HPDE6-E6E7 (cell line): ENCODE data around the gene NEDD1.
A peak's percentile ranks its signal among the peaks of the same experiment; 100 is the strongest.

Experiments used
- DNase-seq: peaks from one replicate; pipeline ENCODE4 v3.0.0; 2011; ENCODE audit warnings: missing footprints; ENCODE audit errors: extremely low spot score

Gene NEDD1

GRCh38 chr12:96906849-96907670, at the start of gene NEDD1:
Gene NEDD1 (plus strand): TSS chr12:96907257. CDS start chr12:96909760, 2,503 bp downstream.
- DNase-seq, result peak; percentile 52

DNA sequence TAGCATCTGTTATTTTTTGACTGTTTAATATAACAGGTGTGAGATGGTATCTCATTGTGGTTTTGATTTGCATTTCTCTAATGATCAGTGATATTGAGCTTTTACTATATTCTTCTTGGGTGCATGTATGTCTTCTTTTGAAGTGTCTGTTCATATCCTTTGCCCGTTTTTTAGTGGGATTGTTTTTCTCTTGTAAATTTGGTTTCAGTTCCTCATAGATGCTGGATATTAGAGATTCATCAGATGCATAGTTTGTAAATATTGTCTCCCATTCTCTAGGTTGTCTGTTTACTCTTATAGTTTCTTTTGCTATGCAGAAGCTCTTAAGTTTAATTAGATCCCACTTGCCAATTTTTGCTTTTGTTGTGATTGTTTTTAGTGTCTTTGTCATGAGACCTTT, 48.9 kb upstream of the NEDD1 start:
- no peak for DNase-seq

- DNase-seq, result no peak
Observed at GRCh38 chr12:96861656-96862055, 45.4 kb upstream of the NEDD1 start.

GRCh38 chr12:96862326-96862725, 44.7 kb upstream of the NEDD1 start:
- DNase-seq, result no peak

DNA sequence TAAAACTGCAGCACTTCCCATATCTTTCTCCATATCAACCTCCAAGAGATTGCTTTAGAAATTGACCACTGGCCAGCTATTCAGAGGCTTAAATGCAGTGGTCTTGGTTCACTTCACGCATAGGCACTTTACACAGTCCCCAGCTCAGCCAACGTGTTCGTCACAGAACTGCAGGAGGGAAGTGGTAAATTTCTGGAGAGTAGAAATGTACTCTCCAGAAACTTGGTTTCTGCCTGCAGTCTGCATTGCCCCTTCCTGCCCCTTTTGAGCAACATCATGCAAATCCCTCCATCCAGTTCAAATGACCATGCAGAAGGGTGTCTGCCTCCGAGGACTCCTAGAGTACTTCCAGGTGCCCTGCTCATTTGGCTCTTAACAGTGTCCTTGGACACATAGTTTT, 42.7 kb upstream of the NEDD1 start:
- DNase-seq, result no peak

DNA sequence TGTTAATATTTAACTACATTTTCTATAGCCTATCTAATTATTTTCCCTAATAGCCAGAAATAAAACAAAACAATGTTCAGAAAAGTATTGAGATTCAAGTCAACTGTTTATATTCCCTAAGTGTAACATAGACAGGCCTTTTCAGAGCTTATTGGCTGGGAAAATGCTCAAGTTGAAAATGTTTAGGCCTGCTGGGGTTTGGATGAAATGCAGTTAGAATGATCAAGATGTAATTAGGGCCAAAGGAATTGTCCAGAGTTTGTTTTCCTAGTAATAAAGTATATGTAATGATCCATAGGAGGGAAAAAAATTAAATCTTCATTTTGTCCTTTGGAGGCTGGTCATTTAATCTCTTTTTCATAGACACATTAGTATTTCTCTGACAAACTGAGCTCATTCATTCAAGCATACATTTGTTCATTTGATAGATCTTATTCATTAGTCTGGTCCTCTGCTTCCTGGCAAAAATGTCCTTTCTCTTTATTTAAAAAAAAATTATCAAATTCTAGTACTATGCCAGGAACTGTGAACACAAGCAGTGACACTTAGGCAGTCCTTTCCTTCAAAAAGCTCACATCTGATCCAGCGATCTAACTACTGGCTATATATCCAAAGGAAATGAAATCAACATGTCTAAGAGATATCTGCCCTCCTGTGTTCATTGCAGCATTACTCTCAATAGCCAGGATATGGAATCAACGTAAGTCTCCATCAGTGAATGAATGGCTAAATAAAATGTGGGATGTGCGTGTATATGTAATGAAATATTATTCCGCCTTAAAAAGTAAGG, 40.1 kb upstream of the NEDD1 start:
- DNase-seq, result no peak

DNA sequence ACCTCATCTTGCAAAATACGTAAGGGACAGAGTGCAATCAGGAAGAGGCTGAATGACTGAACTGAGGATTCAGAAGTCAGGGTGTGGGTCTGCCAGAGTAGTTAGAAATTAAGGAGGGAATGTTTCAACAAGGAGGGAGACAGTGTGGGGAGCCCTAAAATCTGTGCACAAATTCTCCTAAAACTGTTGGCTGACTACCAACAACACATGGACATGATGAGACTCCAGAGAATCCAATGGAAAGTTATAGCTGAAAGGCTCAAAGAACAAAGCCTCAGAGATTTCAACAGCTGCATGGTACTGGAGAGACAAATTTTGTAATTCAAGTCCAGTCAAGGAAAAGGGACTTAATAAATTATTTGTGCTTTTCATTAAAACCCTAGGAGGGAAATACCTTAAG, 36.1 kb upstream of the NEDD1 start:
- DNase-seq, result no peak

DNA sequence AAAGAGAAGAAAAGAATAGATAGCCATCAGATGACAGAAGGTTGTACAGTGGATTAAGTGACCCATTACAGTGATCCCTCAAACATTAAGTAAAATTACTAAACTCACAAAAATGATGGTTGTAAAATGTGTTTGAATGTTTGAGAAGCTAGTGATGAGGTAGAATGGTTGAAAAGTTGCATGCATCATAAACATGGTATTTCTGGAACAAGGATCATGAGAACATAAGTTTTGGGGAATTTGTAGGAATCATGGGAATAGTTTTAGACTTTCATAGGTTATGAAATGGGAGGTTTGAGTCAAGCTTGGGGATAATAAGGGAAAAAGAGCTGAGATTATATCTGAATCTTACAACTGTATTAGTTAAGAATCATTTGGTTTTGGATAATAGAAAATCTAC, 34.1 kb upstream of the NEDD1 start:
- no peak for DNase-seq

GRCh38 chr12:96874211-96874610, 32.8 kb upstream of the NEDD1 start:
- DNase-seq, result no peak

DNA sequence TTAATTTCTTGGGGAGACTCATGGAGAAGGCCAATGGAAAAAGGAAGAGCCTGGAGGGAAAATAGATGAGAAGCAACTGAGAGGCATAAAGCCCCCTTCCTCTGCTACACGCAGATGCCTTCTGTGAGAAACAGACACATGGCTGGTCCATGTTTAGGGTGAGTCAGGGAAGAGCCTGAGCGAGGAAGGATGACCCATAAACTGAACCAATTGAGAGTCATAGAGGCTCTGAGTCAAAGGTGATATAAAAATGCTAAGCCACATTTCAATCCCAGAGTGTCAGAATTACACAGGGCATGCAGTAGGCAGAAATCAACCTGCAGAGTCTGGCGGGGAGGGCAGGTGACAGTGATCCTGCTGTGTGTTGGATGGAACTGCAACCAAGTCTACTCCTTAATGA, 30.1 kb upstream of the NEDD1 start:
- DNase-seq, result no peak

DNA sequence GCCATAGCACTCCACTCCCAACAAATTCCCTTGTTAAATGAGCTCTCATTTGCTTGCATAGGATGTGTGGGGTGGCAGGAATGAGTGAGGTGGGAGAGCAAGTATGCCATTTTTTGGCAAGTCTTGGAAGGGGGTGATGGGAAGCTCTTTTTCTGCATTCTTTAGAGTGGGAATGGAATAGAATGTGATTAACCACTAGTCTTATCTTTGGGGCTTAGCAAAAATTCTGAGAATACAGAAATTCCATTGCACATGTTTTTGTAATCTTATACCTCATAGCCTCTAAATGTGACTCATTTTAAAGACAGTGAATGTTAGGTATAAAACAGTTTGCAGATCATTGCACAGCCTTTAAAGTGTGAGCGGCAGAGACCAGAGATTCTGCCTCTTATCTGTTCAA, 28.4 kb upstream of the NEDD1 start:
- no peak for DNase-seq

- no peak for DNase-seq
Observed at GRCh38 chr12:96879301-96879700, 27.8 kb upstream of the NEDD1 start.

GRCh38 chr12:96880220-96880619, 26.8 kb upstream of the NEDD1 start:
- no peak for DNase-seq

DNA sequence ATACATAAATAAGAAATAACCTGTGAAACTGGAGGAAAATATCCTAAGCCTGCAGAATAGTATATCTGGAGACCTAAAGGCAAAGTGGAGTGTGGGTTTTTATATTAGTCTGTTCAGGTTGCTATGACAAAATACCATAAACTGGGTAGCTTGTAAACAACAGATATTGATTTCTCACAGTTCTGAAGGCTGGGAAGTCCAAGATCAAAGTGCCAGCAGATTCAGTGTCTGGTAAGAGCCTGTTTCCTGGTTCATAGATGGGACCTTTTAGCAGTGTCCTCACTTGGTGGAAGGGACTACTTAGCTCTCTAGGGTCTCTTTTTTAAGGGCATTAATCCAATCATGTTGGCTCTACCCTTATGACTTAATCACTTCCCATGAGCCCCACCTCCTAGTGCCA, 25.4 kb upstream of the NEDD1 start:
- DNase-seq, result no peak

DNA sequence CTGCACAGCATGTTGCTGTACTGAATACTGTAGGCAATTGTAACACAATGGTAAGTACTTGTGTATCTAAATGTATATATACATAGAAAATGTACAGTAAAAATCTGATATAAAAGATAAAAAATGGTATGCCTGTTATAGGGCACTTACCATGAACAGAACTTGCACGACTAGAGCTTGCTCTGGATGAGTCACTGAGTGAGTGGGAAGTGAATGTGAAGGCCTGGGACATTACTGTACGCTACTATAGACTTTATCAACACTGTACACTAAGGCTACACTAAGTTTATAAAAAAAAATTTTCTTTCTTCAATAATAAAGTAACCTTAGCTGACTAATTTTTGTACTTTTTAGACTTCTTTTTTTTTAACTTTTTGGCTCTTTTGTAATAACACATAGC, 24.2 kb upstream of the NEDD1 start:
- no peak for DNase-seq

DNA sequence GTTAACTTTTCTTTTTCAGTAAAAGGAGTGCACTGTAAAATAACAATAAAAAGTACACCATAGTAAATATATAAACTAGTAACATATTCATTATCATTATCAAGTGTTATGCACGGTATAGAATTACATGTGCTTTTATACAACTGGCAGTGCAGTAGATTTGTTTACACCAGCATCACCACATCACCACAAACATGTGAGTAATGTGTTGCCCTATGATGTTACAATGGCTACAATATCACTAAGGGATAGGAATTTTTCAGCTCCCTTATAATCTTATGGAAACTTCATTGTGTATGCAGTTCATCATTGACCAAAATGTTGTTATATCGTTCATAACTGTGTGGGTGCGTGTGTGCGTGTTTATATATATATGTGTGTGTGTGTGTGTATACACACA, 23.5 kb upstream of the NEDD1 start:
- no peak for DNase-seq

DNA sequence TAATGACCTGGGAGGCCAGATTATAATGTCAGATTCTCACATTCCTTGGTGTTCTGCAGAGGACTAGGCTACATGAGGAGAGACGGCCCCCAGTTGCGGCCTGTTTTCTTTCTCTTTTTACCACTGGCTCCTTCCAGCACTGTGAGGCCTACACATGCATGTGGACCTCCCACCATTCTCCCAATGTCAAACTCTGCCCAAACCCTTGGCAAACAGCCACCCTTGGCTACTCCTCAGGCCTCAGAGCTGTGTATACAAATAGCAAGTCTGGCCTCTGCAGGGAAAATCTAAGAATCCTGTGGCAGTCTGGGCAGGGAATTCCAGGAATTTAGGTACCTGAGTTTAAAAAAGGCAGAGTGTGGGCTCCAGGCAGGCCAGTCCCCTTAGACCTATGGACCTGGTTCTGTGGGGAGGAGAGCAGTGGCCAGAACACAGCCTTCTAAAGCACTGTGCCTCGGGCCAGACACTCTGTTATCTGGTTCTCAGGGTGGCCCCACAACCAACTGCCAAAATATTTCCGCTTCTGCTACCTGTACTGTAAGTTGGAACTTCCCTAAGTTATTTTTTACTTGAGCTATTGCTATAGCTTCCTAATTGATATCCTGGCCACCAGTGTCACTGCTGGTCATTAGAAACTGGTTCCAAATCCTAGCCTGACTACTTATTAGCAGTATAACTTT, 19.9 kb upstream of the NEDD1 start:
- no peak for DNase-seq

- DNase-seq, result peak; percentile 70
Observed at GRCh38 chr12:96889273-96889933, 17.7 kb upstream of the NEDD1 start.

- no peak for DNase-seq
Observed at GRCh38 chr12:96890331-96890730, 16.7 kb upstream of the NEDD1 start.

GRCh38 chr12:96892104-96892503, 15.0 kb upstream of the NEDD1 start:
- DNase-seq, result no peak

DNA sequence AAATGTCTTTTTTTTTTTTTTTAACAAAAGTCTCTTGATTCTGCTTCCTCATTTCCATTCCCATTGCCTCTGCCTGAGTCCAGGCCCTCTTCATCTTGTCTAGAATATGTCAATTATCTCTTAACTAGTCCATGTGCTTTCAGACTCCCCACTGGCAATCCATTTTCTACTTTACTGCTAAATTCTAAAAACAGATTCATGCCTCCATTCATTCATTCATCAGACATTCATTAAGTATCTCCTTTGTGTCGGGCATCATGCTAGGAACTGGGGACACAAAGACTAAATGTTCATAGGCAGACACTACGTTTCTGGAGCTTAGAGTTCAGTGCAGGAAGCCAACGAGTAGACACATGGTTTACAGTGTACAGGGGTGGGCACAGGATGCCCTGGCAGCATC, 9.6 kb upstream of the NEDD1 start:
- no peak for DNase-seq

- no peak for DNase-seq
Observed at GRCh38 chr12:96901175-96901574, 5.9 kb upstream of the NEDD1 start.
